NCI-H1694 (cell line): ENCODE measurements around the gene CRK.
"Not testable (repeated sequence)": the region's sequence is repeated elsewhere in the genome, so short reads cannot be mapped to it uniquely, and the experiment has no call there.

ENCODE experiments used
- DNase-seq: peaks from one replicate; lab custom pipeline; 2025; lab: John Stamatoyannopoulos, UW

The CRK gene

GRCh38 chr17:1467898-1468492, 12.0 kb upstream of the CRK start:
- DNase-seq = no peak

- DNase-seq = no peak
Measured at GRCh38 chr17:1467258-1467657, 11.2 kb upstream of the CRK start.

- no peak for DNase-seq
Measured at GRCh38 chr17:1464186-1464585, 8.2 kb upstream of the CRK start.

GRCh38 chr17:1462164-1463112, 6.4 kb upstream of the CRK start:
- no peak for DNase-seq

- no peak for DNase-seq
Measured at GRCh38 chr17:1461198-1461944, 5.3 kb upstream of the CRK start.

DNA sequence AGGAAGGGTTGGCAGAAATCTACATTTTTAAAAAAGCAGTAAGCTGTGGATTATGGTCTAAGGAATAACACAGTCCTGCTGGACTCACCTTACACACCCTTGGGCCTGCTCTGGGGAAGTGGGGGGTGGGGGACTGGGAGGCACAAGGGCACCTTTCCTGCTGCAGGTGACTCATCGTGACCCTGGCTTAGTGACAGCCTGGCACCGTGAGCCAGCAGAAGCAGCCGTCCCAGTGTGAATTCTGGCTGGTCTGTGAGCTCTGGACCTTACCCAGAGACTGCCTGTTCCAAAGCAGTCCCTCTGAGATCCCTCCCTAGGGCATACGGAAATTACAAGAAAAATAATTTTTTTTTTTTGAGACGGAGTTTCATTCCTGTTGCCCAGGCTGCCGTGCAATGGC, 4.2 kb upstream of the CRK start:
- DNase-seq = no peak

DNA sequence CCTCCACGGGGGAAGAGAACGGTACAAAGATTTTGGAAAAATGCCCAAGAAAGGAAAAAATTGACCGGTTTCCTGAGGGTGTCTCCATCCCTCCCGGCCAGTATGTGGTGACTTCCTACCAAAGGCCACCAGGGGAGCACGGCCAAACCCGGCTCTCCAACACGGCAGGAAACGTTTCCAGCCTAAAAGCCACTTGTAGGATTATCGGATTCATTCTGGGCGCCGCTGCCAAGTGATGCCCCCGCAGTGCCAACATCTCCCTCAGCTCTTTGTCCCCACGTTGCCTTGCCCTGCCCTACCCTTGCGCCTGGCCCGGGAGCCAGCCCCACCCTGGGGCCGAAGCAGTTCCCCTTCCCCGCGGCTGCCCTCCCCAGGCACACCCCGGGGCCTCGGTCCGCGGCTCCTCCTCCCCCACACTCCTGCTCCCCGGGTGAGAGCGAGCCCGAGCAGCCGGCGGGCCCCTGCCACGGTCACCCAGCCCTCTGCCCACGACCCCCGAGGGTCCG, 688 bp downstream of the CRK start:
- peak; percentile 26 for DNase-seq

DNA sequence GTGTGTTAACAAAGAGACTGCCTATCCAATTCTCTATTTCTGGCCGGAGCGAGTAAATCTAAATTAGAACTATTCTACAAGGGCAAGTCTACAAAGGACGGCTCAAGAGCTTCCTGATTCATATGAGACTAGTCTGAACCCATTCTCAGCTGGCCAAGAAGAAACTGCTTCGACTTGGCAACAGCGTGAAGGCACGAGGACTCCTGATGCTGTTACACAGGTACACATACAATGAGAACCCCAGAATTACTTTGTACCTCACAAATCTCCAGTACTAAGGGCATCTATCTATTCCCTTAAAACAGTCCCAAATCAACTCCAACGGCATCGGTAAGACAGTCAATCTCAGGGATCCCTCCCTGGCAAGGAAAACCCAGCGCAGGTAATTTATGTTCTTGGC, 1.5 kb downstream of the CRK start:
- no peak for DNase-seq

- DNase-seq = not testable (repeated sequence)
Measured at GRCh38 chr17:1453694-1454093, 2.3 kb downstream of the CRK start.

- DNase-seq = no peak
Measured at GRCh38 chr17:1452836-1453235, 3.2 kb downstream of the CRK start.

GRCh38 chr17:1450261-1450660, 5.8 kb downstream of the CRK start:
- not testable (repeated sequence) for DNase-seq

DNA sequence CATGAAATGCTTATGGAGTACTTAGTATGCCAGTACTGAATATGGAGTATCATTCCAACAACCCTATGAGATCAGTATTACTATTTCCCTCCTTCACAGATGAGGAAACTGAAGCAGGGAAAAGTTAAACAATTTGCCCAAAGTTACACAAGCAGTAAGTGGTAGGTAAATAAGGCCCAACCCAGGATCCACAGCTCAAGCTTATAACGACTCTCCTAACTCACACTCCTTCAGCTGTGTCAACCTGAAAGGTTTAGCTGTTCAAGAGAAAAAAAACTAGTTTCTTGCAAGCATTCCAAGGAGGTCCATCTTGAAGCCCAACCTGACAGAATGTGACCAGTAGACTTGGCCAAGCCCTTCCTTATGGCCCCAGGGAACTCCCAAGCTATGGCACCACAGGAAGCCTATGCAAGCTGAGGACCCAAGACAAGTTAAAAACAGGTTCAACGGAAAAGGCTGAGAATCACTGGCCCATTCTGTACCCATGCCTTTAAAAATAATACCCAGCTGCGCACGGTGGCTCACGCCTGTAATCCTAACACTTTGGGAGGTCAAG, 6.5 kb downstream of the CRK start:
- DNase-seq = no peak

DNA sequence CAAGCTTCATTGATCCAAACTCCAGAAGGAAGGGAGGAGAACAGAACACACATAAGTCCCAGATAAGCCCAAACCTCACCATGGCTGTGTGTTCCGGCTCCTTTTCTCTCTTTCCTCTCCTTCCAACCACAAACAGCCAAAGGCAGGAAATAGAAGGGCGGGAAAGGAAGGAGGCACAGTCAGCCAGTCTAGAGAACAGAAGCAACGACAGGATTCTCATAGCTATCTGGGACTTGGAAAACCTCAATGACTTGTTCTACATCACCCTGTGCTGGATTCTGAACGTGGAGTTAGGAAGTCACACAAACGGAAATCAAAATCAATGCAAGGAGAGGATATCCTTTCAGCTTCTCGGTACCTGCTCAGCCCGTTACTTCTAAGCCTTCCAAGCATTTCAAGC, 9.0 kb downstream of the CRK start:
- no peak for DNase-seq

GRCh38 chr17:1446201-1446600, 9.8 kb downstream of the CRK start:
- DNase-seq = no peak

DNA sequence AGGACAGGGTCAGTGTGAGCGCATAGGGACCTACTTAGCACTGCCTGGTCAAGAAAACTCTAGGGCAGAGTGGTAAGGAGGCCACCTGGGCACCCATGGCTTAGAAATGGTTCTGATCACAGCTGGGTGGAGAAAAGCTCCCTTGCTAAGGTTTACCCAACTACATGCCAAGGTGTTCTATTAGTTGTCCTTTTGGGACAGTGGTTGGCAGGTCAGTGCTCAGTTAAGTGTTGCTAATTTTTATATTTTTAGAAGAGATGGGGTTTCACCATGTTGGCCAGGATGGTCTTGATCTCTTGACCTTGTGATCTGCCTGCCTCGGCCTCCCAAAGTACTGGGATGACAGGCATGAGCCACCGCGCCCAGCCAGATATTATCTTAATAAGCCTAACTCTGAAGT, 10.3 kb downstream of the CRK start:
- DNase-seq = not testable (repeated sequence)

- not testable (repeated sequence) for DNase-seq
Measured at GRCh38 chr17:1442721-1443120, 13.3 kb downstream of the CRK start.

DNA sequence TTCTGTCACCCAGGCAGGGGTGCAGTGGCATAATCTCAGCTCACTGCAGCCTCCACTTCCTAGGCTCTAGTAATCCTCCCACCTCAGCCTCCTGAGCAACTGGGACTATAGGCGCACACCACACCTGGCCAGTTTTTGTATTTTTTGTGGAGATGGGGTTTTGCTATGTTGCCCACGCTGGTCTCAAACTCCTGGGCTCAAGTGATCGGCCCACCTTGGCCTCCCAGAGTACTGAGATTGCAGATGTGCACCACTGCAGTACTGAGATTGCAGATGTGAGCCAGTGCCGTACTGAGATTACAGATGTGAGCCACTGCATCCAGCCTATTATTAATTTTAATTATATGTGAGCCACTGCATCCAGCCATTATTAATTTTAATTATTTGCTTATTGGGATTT, 13.8 kb downstream of the CRK start:
- no peak for DNase-seq

GRCh38 chr17:1440921-1441320, 15.1 kb downstream of the CRK start:
- DNase-seq = no peak

DNA sequence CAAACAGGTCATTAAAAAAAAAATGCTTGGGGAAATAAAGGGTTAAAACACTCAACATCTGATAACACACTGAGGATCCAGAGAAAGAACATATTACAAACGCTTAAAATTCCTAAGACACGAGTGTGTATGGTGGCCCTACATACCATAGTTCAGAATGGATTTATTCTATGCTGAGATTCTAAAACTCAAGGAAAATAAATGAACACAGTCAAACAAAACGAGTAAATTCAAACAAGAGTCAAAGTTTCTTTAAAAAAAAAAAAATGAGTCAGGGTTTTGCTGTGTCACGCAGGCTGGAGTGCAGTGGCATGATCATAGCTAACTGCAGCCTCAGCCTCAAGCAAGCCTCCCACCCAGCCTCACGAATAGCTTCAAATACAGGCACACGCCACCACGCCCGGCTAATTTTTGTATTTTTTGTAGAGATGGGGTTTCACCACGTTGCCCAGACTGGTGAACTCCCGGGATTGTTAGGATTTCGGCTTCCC, 17.4 kb downstream of the CRK start:
- DNase-seq = no peak

DNA sequence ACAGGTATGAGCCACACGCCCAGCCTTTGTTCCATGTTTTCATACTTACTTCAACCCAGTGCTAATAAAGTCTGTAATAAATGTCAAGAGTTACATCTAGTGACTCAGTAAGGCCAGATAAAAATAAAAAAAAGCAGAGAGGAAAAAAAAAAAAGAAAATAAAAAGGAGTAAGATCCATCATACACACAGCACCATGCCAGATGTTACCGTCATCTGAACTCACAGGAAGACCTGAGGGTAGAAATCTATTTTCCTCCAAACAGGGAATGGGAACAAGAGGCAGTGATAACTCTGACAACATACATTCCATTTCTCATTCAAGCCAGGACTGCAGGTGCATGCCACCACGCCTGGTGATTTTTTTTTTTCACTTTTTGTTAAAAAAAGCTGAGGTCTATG, 20.7 kb downstream of the CRK start:
- no peak for DNase-seq

DNA sequence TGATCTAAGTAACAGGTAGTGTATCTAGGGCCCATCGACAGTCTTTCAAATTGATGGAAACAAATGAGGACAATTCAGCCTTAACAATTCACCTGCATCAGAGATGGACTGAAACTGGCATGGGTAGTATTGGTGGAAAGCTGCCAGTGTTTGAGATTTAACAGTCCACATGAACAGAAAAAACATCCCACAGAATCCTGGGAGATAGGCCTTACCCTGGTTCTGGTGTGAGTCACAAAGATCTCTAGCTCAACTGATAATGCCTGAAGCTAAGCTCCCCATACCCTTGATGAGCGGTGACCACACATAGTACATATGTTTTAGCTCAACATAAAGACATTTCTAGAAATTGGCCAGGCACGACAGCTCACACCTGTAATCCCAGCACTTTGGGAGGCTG, 21.9 kb downstream of the CRK start:
- DNase-seq = no peak

DNA sequence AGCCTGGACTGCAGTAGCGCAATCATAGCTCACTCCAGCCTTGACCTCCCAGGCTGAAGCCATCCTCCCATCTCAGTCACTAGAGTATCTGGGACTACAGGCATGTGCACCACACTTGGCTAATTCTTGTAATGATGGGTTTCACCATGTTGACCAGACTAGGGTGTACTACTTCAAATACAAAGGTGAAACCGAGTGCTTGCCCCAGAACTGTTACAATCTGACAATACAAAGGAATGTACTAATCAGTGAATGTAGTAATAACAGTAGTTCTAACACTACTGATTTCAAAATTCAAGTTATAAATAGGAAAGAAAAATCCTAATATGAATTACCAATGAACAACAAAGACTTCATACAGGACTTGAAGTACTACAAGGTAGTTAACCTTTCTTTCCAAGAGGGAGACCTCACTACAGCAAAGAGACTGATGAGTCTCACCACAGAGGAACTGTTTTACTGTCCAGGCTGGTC, 24.4 kb downstream of the CRK start:
- DNase-seq = no peak
